Endothelial cell (in vitro differentiated cells): ENCODE results near the gene SLC7A1. TPM values are rescaled to one million over a fixed set of nuclear protein-coding genes. Genes with fewer than 3 reads are reported as not detected.

Experiments
- DNase-seq: peaks from one replicate; pipeline ENCODE4 v3.0.0; 2021; ENCODE audit warnings: low spot score
- H3K27ac Mint-ChIP-seq: one replicate; pipeline ENCODE4 v1.8.0; 2021; ENCODE audit warnings: mixed read lengths, inconsistent platforms; ENCODE audit not compliant: unreplicated experiment
- H3K27me3 Mint-ChIP-seq: one replicate; pipeline ENCODE4 v1.8.0; 2021; ENCODE audit warnings: mild to moderate bottlenecking, moderate library complexity, mixed read lengths, inconsistent platforms; ENCODE audit not compliant: unreplicated experiment
- H3K36me3 Mint-ChIP-seq: one replicate; pipeline ENCODE4 v1.8.0; 2021; ENCODE audit warnings: mild to moderate bottlenecking, low read depth, mixed read lengths, inconsistent platforms; ENCODE audit not compliant: unreplicated experiment
- H3K4me1 Mint-ChIP-seq: one replicate; pipeline ENCODE4 v1.8.0; 2021; ENCODE audit warnings: mild to moderate bottlenecking, mixed read lengths, inconsistent platforms; ENCODE audit not compliant: unreplicated experiment
- H3K4me3 Mint-ChIP-seq: one replicate; pipeline ENCODE4 v1.8.0; 2021; ENCODE audit warnings: mild to moderate bottlenecking, mixed read lengths, inconsistent platforms; ENCODE audit not compliant: unreplicated experiment
- H3K9me3 Mint-ChIP-seq: one replicate; pipeline ENCODE4 v1.8.0; 2021; ENCODE audit warnings: mixed read lengths, inconsistent platforms; ENCODE audit not compliant: unreplicated experiment
- CTCF ChIP-seq: fragments of 200-600 bp; sonication (generic); IDR thresholded peaks from one replicate; pipeline ENCODE4 v1.5.0; 2021; ENCODE audit warnings: antibody characterized with exemption; ENCODE audit not compliant: unreplicated experiment
- total RNA-seq: library from RNA; stranded (reverse); fragmentation: NEBNext Ultra II Directional; extraction: Animal tissue kit (Norgen Biotek cat#: 25700); gene quantifications from one replicate; pipeline ENCODE4 v1.2.1, GENCODE V29; 2021; ENCODE audit not compliant: unreplicated experiment

The SLC7A1 gene
- total RNA-seq, 1 donor from 2014 or later, result 17.4 TPM

- Mint-ChIP-seq H3K27ac (no peak overlapping the region), H3K4me1 (no peaks in the 10 kb centered on the region), H3K36me3 (peaks cover 3% of the 10 kb centered on the region), H3K4me3 (no peak overlapping the region), H3K27me3 (peaks cover 1% of the 10 kb centered on the region), H3K9me3 (no peaks in the 10 kb centered on the region)
- DNase-seq, result no peak
- no peak for TF ChIP-seq CTCF
Measured at GRCh38 chr13:29621051-29621800, 25.7 kb upstream of the SLC7A1 start.

GRCh38 chr13:29619995-29620394 lies 24.5 kb upstream of the SLC7A1 start:
- peaks cover 1% of the 10 kb centered on the region for H3K27me3 Mint-ChIP-seq
- no peaks in the 10 kb centered on the region for H3K9me3 Mint-ChIP-seq
- H3K27ac Mint-ChIP-seq, result no peak overlapping the region
- DNase-seq, result no peak
- no peak for TF ChIP-seq CTCF
- no peak overlapping the region for H3K4me3 Mint-ChIP-seq
- no peaks in the 10 kb centered on the region for H3K4me1 Mint-ChIP-seq
- peaks cover 3% of the 10 kb centered on the region for H3K36me3 Mint-ChIP-seq

- Mint-ChIP-seq H3K4me1 (no peaks in the 10 kb centered on the region), H3K27ac (no peak overlapping the region), H3K4me3 (no peak overlapping the region), H3K36me3 (no peaks in the 10 kb centered on the region), H3K9me3 (no peaks in the 10 kb centered on the region), H3K27me3 (no peaks in the 10 kb centered on the region)
- no peak for DNase-seq
- no peak for TF ChIP-seq CTCF
Measured at GRCh38 chr13:29613101-29613500, 17.6 kb upstream of the SLC7A1 start.

- H3K4me3 Mint-ChIP-seq, result no peak overlapping the region
- H3K36me3 Mint-ChIP-seq, result no peaks in the 10 kb centered on the region
- no peaks in the 10 kb centered on the region for H3K9me3 Mint-ChIP-seq
- peaks cover 6% of the 10 kb centered on the region for H3K4me1 Mint-ChIP-seq
- H3K27ac Mint-ChIP-seq, result no peak overlapping the region
- no peak for DNase-seq
- no peak for TF ChIP-seq CTCF
- H3K27me3 Mint-ChIP-seq, result no peaks in the 10 kb centered on the region
Measured at GRCh38 chr13:29607465-29607864, 12.0 kb upstream of the SLC7A1 start.

GRCh38 chr13:29605860-29606526 lies 10.5 kb upstream of the SLC7A1 start:
- TF ChIP-seq CTCF, result no peak
- DNase-seq, result no peak
- Mint-ChIP-seq H3K27ac (no peak overlapping the region), H3K4me3 (no peak overlapping the region), H3K9me3 (no peaks in the 10 kb centered on the region), H3K4me1 (peaks cover 6% of the 10 kb centered on the region), H3K27me3 (no peaks in the 10 kb centered on the region), H3K36me3 (no peaks in the 10 kb centered on the region)
